ENCODE results near the gene KRTAP6-1.

DNA sequence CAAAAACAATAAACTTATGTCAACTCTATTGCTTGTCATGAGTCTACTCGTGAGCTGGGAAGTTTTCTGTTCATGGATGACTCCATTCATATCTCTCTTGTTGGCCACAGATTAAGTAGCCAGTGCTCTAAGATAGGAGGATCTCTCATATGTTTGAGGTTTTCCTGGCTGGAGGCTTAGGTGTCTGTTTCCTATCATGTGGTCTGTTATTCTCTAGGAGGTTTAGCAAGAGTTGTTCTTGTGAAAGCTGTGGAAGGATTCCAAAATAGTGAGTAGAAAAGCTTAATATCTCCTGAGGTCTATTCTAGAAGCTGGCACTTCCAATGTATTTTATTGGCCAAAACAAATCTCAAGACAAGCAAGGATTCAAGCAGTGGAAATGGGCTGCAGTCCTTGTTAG, 15.5 kb upstream of the KRTAP6-1 start:
- TF ChIP-seq, protein P1, sequence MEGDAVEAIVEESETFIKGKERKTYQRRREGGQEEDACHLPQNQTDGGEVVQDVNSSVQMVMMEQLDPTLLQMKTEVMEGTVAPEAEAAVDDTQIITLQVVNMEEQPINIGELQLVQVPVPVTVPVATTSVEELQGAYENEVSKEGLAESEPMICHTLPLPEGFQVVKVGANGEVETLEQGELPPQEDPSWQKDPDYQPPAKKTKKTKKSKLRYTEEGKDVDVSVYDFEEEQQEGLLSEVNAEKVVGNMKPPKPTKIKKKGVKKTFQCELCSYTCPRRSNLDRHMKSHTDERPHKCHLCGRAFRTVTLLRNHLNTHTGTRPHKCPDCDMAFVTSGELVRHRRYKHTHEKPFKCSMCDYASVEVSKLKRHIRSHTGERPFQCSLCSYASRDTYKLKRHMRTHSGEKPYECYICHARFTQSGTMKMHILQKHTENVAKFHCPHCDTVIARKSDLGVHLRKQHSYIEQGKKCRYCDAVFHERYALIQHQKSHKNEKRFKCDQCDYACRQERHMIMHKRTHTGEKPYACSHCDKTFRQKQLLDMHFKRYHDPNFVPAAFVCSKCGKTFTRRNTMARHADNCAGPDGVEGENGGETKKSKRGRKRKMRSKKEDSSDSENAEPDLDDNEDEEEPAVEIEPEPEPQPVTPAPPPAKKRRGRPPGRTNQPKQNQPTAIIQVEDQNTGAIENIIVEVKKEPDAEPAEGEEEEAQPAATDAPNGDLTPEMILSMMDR (conservative IDR thresholded peaks at IDR 0.05; ENCODE audit: low read length) = no peak
- TF ChIP-seq EZH2phosphoT487 (IDR thresholded peaks at IDR 0.05; ENCODE audit: borderline replicate concordance, low read depth, low read length) = no peak
